HG02759 (cell line): ENCODE results near the gene DLG1.

Experiments used
- ATAC-seq: cut with Tn5 transposase; IDR thresholded peaks from one replicate; pipeline ENCODE4 v1.9.1; 2021; ENCODE audit warnings: mild to moderate bottlenecking, moderate library complexity; ENCODE audit not compliant: unreplicated experiment

The DLG1 gene

DNA sequence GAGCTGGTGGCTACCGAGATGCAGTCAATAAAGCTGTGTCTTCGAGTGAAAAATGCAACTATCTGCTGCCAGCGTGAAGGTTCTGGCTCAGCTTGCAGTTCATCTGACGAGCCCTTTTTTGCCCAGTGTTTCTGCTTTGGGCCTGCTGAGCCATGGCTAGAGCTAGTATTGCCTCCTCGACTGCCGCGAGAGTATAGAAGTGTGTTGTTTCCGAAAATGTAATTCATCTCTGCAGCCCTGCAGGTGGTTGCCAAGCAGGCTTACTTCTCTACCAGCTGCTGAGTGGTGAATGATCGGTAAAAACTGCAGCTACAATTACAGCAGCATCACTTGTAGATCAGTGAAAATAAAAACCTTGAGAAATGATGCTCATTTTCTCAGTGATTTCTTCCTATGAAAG, 114.8 kb downstream of the DLG1 start:
- ATAC-seq = no peak

GRCh38 chr3:197181741-197182140, 116.7 kb downstream of the DLG1 start:
- ATAC-seq = no peak

- ATAC-seq = no peak
Observed at GRCh38 chr3:197178998-197179397, 119.4 kb downstream of the DLG1 start.

- ATAC-seq = no peak
Observed at GRCh38 chr3:197175503-197175902, 122.9 kb downstream of the DLG1 start.

DNA sequence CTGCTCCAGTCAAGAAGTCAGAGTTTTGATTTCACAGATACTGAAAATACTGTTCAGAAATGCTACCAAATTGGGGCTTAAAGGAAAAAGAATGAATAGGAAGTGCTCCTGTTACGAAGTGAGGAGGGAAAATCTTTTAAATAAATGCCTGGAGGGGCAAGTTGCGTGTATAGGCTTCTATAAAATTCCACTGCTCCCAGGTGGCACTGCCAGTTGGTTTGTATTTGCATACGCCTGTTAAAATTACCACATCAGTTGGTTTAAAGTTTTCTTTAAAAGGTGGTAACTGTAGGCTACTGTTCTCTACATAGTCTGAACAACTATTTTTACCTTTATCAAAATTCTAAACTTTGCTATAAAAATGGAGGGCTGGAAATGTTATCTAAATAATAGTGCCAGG, 123.5 kb downstream of the DLG1 start:
- no peak for ATAC-seq

DNA sequence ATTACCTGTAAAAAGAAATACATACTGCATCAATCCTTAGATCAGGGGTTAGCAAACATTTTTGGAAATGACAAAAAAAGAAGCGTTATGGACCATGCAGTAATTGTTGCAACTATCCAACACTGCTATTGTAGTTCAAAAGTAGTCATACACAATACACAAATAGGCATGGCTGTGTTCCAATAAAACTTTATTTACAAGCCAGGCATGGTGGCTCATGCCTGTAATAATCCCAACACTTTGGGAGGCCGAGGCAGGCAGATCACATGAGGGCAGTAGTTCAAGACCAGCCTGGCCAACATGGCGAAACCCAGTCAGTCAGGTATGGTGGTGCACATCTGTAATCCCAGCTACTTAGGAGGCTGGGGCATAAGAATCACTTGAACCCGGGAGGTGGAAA, 124.8 kb downstream of the DLG1 start:
- ATAC-seq = no peak

GRCh38 chr3:197171481-197172067, 126.8 kb downstream of the DLG1 start:
- ATAC-seq = no peak

- ATAC-seq = no peak
Observed at GRCh38 chr3:197169028-197169427, 129.4 kb downstream of the DLG1 start.

- ATAC-seq = no peak
Observed at GRCh38 chr3:197168606-197169005, 129.8 kb downstream of the DLG1 start.

DNA sequence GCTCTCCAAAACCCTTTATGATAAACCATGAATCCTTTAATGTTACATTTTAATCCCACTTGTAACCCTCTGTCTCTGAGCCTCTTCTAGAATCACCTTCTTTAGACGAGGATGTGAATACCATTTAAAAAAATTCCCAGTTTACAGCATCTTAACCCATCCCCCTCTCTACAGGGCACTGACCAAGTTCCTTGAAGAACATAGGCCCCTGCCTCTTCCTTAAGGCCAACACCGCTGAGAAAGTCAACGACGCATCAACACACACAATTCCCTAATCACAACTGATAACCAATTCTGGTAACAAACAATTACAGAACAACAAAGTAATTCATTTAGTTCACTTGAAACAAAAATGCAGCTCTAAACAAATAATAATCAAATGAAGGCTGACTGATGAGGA, 130.3 kb downstream of the DLG1 start:
- ATAC-seq = no peak

DNA sequence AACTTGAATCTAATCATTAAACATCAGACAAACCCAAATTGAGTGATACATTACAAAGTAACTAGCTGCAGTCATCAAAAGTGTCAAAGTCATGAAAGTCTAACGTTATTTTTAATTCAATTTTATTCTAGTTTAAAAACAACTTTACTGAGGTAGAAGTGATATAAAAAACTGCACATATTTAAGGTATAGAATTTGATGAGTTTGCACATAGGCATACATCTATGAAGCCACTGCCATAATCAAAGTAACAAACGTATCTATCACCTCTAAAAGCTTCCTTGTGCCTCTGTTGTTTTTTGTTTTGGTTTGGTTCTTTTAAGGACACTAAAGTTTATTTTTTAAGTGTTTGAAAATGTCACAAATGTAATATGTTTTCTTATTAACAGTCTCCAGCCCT, 130.9 kb downstream of the DLG1 start:
- ATAC-seq = no peak

GRCh38 chr3:197165890-197166289, 132.5 kb downstream of the DLG1 start:
- ATAC-seq = no peak

GRCh38 chr3:197155046-197155445, 143.4 kb downstream of the DLG1 start:
- ATAC-seq = no peak

DNA sequence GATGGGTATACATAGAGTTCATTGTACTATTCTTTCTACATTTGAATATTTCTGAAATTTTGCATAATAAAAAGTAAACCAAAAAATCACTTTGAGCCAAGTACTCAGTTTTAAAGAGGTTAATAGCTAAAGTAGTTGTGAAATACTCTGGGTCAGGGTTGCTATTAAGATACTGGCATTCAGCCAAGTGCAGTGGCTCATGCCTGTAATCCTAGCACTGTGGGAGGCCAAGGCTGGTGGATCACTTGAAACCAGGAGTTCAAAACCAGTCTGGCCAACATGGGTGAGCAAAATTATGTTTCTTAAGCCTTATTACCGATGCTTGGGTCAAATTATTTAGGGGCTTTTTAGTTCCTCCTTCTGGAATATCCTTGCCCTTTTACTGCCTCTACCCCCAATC, 146.8 kb downstream of the DLG1 start:
- ATAC-seq = no peak

DNA sequence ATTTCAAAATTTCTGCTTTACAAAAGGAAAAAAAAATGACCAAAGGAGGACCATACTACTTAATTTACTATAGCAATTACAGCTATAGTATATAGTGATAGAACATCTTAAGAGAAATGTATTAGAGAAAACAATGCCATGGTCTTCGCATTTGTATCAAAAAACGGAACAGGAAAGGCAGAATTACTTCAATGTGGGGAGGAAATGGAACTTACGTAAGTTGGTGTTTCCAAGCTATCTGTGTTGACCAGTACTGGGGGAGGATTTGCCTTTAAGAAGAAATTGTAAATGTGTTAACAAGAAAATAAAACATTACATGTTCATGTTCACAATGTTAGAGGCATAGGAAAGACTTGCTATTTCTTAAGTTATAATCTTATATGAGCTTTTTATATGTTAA, 148.9 kb downstream of the DLG1 start:
- no peak for ATAC-seq

- ATAC-seq = no peak
Observed at GRCh38 chr3:197144188-197144587, 154.2 kb downstream of the DLG1 start.

GRCh38 chr3:197139586-197139985, 158.8 kb downstream of the DLG1 start:
- ATAC-seq = no peak

GRCh38 chr3:197137751-197138150, 160.7 kb downstream of the DLG1 start:
- ATAC-seq = no peak

GRCh38 chr3:197136744-197137143, 161.7 kb downstream of the DLG1 start:
- ATAC-seq = no peak

- no peak for ATAC-seq
Observed at GRCh38 chr3:197135212-197135611, 163.2 kb downstream of the DLG1 start.

DNA sequence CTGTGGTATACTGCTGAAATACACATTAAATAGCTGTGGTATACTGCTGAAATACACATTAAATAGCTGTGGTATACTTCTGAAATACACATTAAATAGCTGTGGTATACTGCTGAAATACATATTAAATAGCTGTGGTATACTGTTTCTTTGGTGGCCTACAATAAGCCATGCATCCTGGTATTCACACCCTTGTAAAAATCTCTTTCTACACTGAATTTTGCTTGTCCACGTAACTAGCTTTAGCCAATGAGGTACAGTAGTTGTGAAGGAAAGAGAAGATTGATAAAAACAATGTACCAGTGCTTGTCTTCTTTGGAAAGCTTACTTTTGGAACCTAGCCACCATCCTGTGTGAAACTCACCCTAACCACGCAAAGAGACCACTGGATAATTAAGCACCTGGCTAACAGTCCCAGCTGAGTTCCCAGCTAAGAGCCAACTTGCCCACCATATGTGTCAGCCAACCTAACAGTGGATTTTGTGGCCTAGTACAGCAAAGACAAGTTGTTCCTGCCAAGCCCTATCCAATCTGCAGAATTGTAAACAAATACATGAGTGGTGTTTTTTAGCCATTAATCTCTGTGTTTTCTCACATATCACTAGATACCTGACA, 165.4 kb downstream of the DLG1 start:
- no peak for ATAC-seq

DNA sequence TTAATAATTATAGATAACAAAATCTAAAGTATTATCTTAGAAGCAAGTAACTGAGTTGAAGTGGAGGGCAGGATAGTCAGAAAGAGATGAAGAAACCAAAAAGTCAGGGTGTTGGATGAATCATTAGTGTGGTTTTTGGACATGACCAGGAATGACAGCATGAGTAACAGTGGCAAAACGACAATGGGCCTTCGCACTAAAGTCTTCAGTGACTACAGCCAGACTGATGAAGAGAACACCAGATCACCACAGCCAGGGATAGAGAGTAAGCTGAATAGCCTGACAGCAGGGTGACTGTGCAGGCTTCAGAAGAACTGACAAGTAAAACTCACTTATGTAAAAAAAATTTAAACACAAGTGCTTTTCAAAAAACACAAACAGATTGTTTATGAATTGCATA, 172.8 kb downstream of the DLG1 start:
- no peak for ATAC-seq

- no peak for ATAC-seq
Observed at GRCh38 chr3:197124713-197125112, 173.7 kb downstream of the DLG1 start.
